Small intestine (tissue), 7 donors: Measurements from ENCODE around the gene ARID3A. TPM values are rescaled to one million over a fixed set of nuclear protein-coding genes. Genes with fewer than 3 reads are reported as not detected.

ENCODE experiments used
- DNase-seq, 2 donors: peaks; one replicate each; pipeline versions ENCODE4 v3.0.0 to v3.0.0-alpha.2; 2013
- FAIRE-seq: peaks from 2 replicates; lab custom pipeline; 2012; peaks lifted over from hg19 to GRCh38; lab: Jason Lieb, UNC
- H3K27ac ChIP-seq, 3 donors: one replicate each; pipeline ENCODE4 v1.5.1; 2013; ENCODE audit warnings: low read length in 2 of 3, mild to moderate bottlenecking in 2 of 3, control low read depth in 1 of 3, inconsistent platforms in 1 of 3, low read depth in 1 of 3, moderate library complexity in 1 of 3
- H3K27me3 ChIP-seq, 3 donors: one replicate each; pipeline ENCODE4 v1.6.1; 2013; ENCODE audit warnings: low read length in 3 of 3, inconsistent platforms in 1 of 3; ENCODE audit not compliant: control insufficient read depth in 3 of 3, insufficient read depth in 3 of 3
- H3K36me3 ChIP-seq, 3 donors: one replicate each; pipeline ENCODE4 v1.6.1; 2013; ENCODE audit warnings: low read length in 3 of 3, inconsistent platforms in 1 of 3, low read depth in 1 of 3, mild to moderate bottlenecking in 1 of 3, moderate library complexity in 1 of 3; ENCODE audit not compliant: control insufficient read depth in 3 of 3, insufficient read depth in 2 of 3
- H3K4me1 ChIP-seq, 3 donors: one replicate each; pipeline ENCODE4 v1.6.1; 2013; ENCODE audit warnings: low read length in 2 of 3, inconsistent platforms in 1 of 3, low read depth in 1 of 3, mild to moderate bottlenecking in 1 of 3, moderate library complexity in 1 of 3; ENCODE audit not compliant: control insufficient read depth in 3 of 3, insufficient read depth in 2 of 3
- H3K4me3 ChIP-seq, 3 donors: one replicate each; pipeline ENCODE4 v1.5.1; 2013; ENCODE audit warnings: low read length in 3 of 3, control low read depth in 1 of 3, inconsistent platforms in 1 of 3, low read depth in 1 of 3, mild to moderate bottlenecking in 1 of 3, moderate library complexity in 1 of 3
- H3K9me3 ChIP-seq, 2 donors: one replicate each; pipeline ENCODE4 v1.6.1; 2013; ENCODE audit warnings: low read depth in 1 of 2, low read length in 1 of 2; ENCODE audit not compliant: control insufficient read depth in 2 of 2, insufficient read depth in 1 of 2
- WGBS, 3 donors: extraction: QIAGEN DNeasy Blood & Tissue Kit; methylation state at CpG; one replicate each; pipeline ENCODE4 v1.1.7; 2013; 5-methylcytosine and 5-hydroxymethylcytosine counted together
- polyA plus RNA-seq, 4 donors: library from polyadenylated mRNA; stranded (reverse) in 3 of 4; unstranded in 1 of 4; fragments of 200-250 nt in 3 of 4; fragments of 120-200 nt in 1 of 4; gene quantifications; one replicate each; pipeline versions ENCODE4 v1.2.1 to v1.2.3, GENCODE V29; 2013
- donor health status: healthy with polysubstance abuse.
- donor health status: control.
- donor health status: control.
- donor health status: Bipolar disorder and iron deficiency.
- donor health status: healthy.

The ARID3A gene
- polyA plus RNA-seq, 4 donors = 1.3 to 242 (median 4.8) TPM

DNA sequence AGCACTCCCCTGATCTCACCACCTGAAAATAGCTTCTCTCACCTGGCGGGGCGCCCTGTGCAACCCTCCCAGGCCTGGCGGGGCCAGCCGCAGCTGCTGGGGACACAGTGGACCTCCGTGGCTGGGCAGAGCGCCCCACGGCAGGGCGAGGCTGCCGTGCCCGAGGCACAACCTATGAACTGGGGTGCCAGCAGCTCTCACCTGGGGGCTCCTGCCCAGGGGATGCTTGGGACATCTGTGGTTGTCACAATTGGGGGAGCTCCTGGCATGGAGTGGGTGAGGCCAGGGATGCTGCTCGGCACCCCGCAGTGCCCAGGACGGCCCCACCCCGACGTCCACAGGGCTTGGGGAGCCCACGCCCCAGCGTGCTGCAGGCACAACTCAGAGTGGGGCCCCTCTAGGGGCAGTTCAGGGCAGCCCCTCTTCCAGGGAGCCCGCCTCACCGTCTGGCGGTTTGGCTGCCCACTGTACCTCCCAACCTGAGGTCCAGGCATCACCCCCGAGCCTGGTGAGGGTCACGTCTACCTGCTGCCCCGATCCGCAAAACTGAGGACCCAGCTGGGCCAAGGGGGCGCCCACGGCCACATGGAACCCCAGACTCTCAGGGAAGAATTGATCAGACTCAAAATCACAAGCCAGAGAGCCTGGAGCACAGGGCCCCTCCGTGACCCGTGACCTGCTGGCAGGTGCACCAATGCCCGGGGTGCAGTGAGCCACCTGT lies 89.4 kb downstream of the ARID3A start:
- DNase-seq (no peak), FAIRE-seq (no peak)
- Histone ChIP-seq H3K36me3 (peaks cover 15 to 94% (median 22%) of the 10 kb centered on the region in 3 donors), H3K4me3 (no peak overlapping the region), H3K27ac (no peak overlapping the region), H3K27me3 (no peaks in the 10 kb centered on the region), H3K9me3 (no peaks in the 10 kb centered on the region), H3K4me1 (peaks cover 6 to 47% (median 9%) of the 10 kb centered on the region in 3 donors)
- WGBS, 3 donors = 78 to 85% (median 83%) methylated on average over 29 of the region's 29 CpGs

DNA sequence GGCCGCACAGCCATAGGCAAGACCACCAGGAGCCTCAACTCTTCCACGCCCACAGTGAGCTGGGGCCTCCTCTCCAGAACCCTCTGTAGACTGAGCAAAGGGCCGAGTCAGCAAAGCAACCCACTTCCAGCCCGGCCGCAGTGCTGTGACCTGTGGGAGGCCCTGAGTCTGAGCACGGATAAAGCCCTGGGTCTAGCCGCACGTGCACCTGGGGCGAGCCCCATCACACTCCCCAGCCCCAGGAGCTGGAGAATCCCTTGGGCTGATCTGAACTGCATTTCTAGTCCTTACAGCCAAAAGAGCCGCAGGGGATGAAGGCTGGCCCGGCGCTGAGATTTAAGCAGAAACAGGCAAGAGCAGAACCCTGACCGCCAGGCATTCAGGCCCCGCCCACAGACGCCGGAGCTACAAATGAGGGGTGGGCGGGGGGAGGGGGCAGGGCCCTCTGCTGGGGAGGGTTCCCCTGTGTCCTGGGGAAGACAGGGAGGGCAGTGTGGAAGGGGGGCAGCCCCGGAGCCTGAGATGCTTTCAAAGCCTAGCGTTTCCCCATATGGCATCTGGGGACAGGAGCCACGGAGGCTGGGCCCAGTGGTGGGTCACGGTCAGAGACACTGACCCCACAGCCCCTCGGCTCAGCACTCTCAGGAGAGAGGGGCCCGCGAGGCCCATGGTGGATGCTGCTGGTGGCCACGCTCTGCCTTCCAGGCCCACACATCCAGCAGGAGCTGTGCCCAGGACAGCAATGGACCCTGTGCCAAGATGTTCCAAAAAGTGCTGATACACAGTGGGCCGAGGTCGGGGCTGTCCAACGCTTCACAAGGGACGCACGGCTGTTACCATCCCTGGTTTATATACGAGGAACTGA lies 90.2 kb downstream of the ARID3A start:
- H3K27ac ChIP-seq = peak overlapping the region in 2 of 3 donors; percentile 45 to 50
- H3K36me3 ChIP-seq = peaks cover 7 to 87% (median 20%) of the 10 kb centered on the region in 3 donors
- 66 to 79% (median 75%) methylated on average over 30 to 31 of the region's 31 CpGs for WGBS, 3 donors
- no peaks in the 10 kb centered on the region for H3K9me3 ChIP-seq
- DNase-seq (no peak), FAIRE-seq (no peak)
- no peak overlapping the region for H3K4me3 ChIP-seq
- peaks cover 6 to 47% (median 9%) of the 10 kb centered on the region in 3 donors for H3K4me1 ChIP-seq
- H3K27me3 ChIP-seq = no peaks in the 10 kb centered on the region

DNA sequence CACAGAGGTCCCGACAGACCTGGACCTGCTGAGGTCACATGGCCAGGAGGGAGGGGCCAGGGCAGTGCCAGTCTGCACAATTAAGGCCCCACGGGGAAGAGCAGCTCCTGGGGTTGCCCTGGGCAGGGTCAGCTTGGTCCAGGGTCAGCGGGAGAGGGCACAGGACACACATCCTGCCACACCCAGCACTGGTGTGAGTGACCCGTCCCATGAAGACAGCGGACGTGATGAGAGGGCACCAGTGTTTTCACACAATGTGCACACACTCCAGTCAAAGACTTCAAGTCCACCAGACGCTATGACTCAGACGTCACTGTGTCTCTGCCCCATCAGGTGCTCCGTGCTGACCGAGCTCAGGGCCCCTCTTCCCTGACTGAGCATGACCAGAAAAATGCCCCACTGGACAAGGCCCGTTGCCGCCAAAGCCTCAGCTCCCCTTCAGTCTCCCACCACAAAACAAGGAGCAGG lies 90.8 kb downstream of the ARID3A start:
- WGBS, 3 donors = 39 to 44% (median 43%) methylated on average over 12 of the region's 12 CpGs
- Histone ChIP-seq H3K4me1 (peaks cover 6 to 50% (median 9%) of the 10 kb centered on the region in 3 donors), H3K27ac (peak overlapping the region; percentile 45 to 59 (median 50)), H3K9me3 (no peaks in the 10 kb centered on the region), H3K36me3 (peaks cover 2 to 81% (median 17%) of the 10 kb centered on the region in 3 donors), H3K27me3 (no peaks in the 10 kb centered on the region), H3K4me3 (no peak overlapping the region)
- FAIRE-seq (no peak), DNase-seq (peak; percentile 40 to 59)

DNA sequence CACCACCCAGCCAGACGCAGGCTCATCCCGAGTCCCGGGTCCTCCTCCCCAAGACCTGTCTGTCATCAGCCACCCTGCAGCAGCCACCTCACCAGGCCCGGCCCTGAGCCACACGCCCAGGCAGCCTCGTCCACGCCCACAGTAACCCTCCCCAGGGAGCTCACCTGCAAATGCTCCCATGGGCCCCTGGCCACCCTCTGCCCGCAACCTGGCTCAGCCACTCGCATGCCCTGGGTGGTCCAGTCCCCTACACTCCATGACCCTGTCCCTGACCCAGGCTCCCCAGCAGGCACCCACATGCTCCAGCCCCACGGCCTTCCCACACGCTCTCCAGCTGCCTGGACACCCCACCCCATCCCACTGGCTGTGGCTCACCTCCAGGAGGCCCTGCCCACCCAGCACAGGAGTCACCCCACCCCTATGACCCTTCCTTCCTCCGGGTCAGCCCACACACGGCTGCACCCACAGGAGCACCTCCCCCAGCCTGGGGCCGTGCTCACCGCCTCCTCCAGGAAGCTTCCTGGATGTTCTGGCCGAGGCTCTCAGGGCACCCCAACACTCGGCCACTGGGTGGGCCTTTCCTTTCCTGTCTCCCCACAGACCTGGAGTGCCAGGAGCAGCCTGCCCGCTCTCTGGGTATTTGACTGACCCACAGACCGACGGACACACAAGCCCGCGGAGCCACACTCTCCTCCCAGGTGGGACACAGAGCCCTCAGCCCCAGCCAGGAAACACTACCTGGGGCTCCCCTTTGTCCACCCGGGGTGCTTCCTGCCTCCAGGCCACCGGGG lies 91.5 kb downstream of the ARID3A start:
- Histone ChIP-seq H3K27ac (peak overlapping the region; percentile 45 to 59 (median 50)), H3K27me3 (no peaks in the 10 kb centered on the region), H3K4me3 (peak overlapping the region in 1 of 3 donors; percentile 13), H3K36me3 (peaks cover 2 to 75% (median 16%) of the 10 kb centered on the region in 3 donors), H3K9me3 (no peaks in the 10 kb centered on the region), H3K4me1 (peaks cover 6 to 52% (median 9%) of the 10 kb centered on the region in 3 donors)
- peak; percentile 58 to 65 for DNase-seq
- no peak for FAIRE-seq
- 30 to 48% (median 38%) methylated on average over 23 to 24 of the region's 24 CpGs for whole genome bisulfite sequencing, 3 donors

DNA sequence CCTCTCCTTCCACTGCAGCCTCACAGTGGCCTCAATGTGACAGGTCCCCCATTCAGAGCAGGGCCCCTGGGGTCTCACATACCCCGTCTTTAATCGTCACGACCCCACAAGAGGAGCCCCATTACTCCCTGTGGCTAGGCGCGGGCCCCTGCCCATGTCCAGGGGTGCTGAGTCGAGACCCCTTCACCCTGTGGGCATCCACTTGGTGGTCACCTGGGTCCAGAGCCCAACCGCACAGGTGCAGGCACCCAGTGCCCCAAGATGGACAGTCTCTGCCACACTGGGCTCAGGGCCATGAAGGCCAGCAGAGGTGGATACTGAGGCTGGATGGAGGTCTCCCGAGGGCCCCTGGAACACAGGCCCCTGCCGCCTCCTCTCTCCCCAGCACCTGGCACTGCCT lies 92.1 kb downstream of the ARID3A start:
- DNase-seq (no peak), FAIRE-seq (no peak)
- peaks cover 6 to 52% (median 9%) of the 10 kb centered on the region in 3 donors for H3K4me1 ChIP-seq
- H3K27ac ChIP-seq = peak overlapping the region in 2 of 3 donors; percentile 22 to 45
- H3K9me3 ChIP-seq = no peaks in the 10 kb centered on the region
- H3K4me3 ChIP-seq = peak overlapping the region in 1 of 3 donors; percentile 12
- WGBS, 3 donors = 79 to 90% (median 85%) methylated on average over 9 of the region's 9 CpGs
- no peaks in the 10 kb centered on the region for H3K27me3 ChIP-seq
- peaks cover 2 to 69% (median 12%) of the 10 kb centered on the region in 3 donors for H3K36me3 ChIP-seq

DNA sequence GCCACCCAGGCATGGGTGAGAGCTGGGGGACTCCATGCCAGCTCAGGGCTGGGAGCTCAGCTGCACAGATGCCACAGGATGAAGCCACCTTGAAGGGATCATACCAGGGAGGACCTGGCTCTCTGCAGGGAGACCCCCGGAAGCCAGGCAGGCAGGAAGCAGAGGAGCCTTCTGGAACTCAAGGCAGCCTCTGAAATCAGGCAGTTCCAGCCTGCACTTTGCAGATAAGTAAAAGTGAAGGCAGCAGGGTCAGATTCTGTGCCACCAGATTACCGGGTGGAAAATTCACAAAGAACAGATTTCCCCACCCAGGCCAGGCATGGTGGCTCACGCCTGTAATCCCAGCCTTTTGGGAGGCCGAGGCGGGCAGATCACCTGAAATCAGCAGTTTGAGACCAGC lies 92.6 kb downstream of the ARID3A start:
- Histone ChIP-seq H3K27me3 (no peaks in the 10 kb centered on the region), H3K27ac (no peak overlapping the region), H3K36me3 (peaks cover 2 to 64% (median 7%) of the 10 kb centered on the region in 3 donors), H3K4me3 (no peak overlapping the region), H3K4me1 (peaks cover 6 to 52% (median 9%) of the 10 kb centered on the region in 3 donors), H3K9me3 (no peaks in the 10 kb centered on the region)
- DNase-seq (no peak), FAIRE-seq (no peak)
- 68 to 70% (median 68%) methylated on average over 5 of the region's 5 CpGs for WGBS, 3 donors

DNA sequence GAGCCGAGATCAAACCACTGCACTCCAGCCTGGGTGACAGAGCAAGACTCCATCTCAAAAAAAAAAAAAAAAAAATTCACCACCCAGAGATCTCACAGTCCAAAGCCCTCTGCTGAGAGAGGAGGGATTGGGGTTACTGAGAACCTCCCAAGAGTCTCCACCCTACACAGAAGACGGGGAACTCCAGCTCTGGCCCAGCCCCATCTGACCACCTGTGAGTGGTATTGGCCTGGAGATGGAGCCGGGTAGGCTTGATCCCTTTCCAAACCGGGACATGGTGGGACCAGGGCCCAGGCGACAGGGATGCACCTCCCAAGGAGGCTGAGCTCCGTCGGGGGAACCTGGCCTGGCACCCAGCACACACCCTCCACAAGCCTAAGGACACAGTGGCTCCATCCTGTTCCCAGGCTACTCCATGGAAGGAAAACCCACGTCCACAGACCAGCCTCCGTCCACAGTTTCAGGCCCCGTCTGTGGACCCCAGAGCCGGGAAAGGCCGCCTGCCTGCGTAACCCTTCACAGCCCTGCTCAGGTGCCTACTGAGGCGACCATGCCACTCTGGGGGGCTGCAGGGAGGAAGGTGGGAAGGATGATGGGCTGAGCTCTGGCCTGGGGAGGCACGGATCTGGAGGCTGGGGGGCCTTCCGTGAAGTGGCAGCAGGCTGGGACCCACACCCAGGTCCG lies 93.2 kb downstream of the ARID3A start:
- H3K9me3 ChIP-seq = no peaks in the 10 kb centered on the region
- DNase-seq (no peak), FAIRE-seq (no peak)
- peaks cover 2 to 57% (median 4%) of the 10 kb centered on the region in 3 donors for H3K36me3 ChIP-seq
- peak overlapping the region in 2 of 3 donors; percentile 87 to 99 for H3K4me3 ChIP-seq
- H3K27me3 ChIP-seq = no peaks in the 10 kb centered on the region
- WGBS, 3 donors = 34 to 48% (median 35%) methylated on average over 17 of the region's 17 CpGs
- no peak overlapping the region for H3K27ac ChIP-seq
- peaks cover 6 to 52% (median 9%) of the 10 kb centered on the region in 3 donors for H3K4me1 ChIP-seq
